H1 (cell line): ENCODE results near the gene SPATA22. TPM values are rescaled to one million over a fixed set of nuclear protein-coding genes. Genes with fewer than 3 reads are reported as not detected.

Source experiments
- CTCF ChIA-PET: fragments of 300-600 bp; sonication (Branson Sonifier 250); formaldehyde crosslinking; loops from one replicate; lab custom pipeline; 2021; ENCODE audit not compliant: partially characterized antibody; lab: Charles Lee
- POLR2A ChIA-PET: fragments of 300-600 bp; sonication (Branson Sonifier 250); formaldehyde crosslinking; loops from one replicate; lab custom pipeline; 2021; ENCODE audit warnings: inconsistent platforms; ENCODE audit not compliant: partially characterized antibody; lab: Charles Lee
- DNase-seq, 2 experiments: peaks; one replicate each; pipeline versions ENCODE4 v3.0.0 to v3.0.0-alpha.2; 2010 to 2022; ENCODE audit warnings: low spot score in 2 of 2, low read depth in 1 of 2, mixed read lengths in 1 of 2
- FAIRE-seq: peaks from 2 replicates; lab custom pipeline; 2011; peaks lifted over from hg19 to GRCh38; lab: Jason Lieb, UNC
- H2AFZ ChIP-seq: 2 replicates; pipeline ENCODE4 v1.8.1; 2012; ENCODE audit warnings: low read length, inconsistent platforms
- H2AK5ac ChIP-seq: 2 replicates; pipeline ENCODE4 v1.6.1; 2013; ENCODE audit warnings: low read depth, low read length
- H2BK120ac ChIP-seq: replicated peaks from 2 replicates; pipeline ENCODE3; 2013; ENCODE audit warnings: low read depth, low read length, inconsistent platforms
- H2BK12ac ChIP-seq: 2 replicates; pipeline ENCODE4 v1.6.1; 2013; ENCODE audit warnings: low read depth, low read length
- H2BK15ac ChIP-seq: 2 replicates; pipeline ENCODE4 v1.6.1; 2013; ENCODE audit warnings: low read length
- H2BK20ac ChIP-seq: 2 replicates; pipeline ENCODE4 v1.6.1; 2013; ENCODE audit warnings: low read length
- H2BK5ac ChIP-seq: 2 replicates; pipeline ENCODE4 v1.6.1; 2013; ENCODE audit warnings: low read depth, low read length
- H3K14ac ChIP-seq: 2 replicates; pipeline ENCODE4 v1.6.1; 2013; ENCODE audit warnings: inconsistent platforms; ENCODE audit not compliant: insufficient read length
- H3K18ac ChIP-seq: 2 replicates; pipeline ENCODE4 v1.6.1; 2013; ENCODE audit warnings: low read length; ENCODE audit errors: extremely low read depth
- H3K23ac ChIP-seq: 2 replicates; pipeline ENCODE4 v1.6.1; 2013; ENCODE audit warnings: inconsistent platforms; ENCODE audit not compliant: insufficient read length
- H3K23me2 ChIP-seq: 2 replicates; pipeline ENCODE4 v1.6.1; 2013; ENCODE audit warnings: low read depth, low read length
- H3K27ac ChIP-seq: 2 replicates; pipeline ENCODE4 v1.6.1; 2011; ENCODE audit warnings: low read depth, low read length, inconsistent platforms
- H3K27me3 ChIP-seq, 4 experiments: replicated peaks in 1 of 4; 1 replicate in 1 of 4; 2 replicates in 3 of 4; pipeline versions ENCODE4 v1.6.1 to v1.8.1; 2011 to 2013; ENCODE audit warnings: low read length in 3 of 4, mild to moderate bottlenecking in 3 of 4, inconsistent platforms in 2 of 4, mixed read lengths in 2 of 4, moderate library complexity in 1 of 4; ENCODE audit not compliant: control insufficient read depth in 3 of 4, insufficient read depth in 3 of 4; ENCODE audit errors: extremely low read depth in 1 of 4
- H3K36me3 ChIP-seq, 4 experiments: 2 replicates each; pipeline versions ENCODE4 v1.6.1 to v1.8.1; 2011 to 2013; ENCODE audit warnings: mild to moderate bottlenecking in 4 of 4, low read length in 3 of 4, moderate library complexity in 2 of 4, control low read depth in 1 of 4, inconsistent platforms in 1 of 4; ENCODE audit not compliant: insufficient read depth in 4 of 4, control insufficient read depth in 2 of 4
- H3K4ac ChIP-seq: replicated peaks from 2 replicates; pipeline ENCODE3; 2013; ENCODE audit warnings: low read length, low read depth, mixed read lengths, inconsistent platforms; ENCODE audit not compliant: insufficient read length
- H3K4me1 ChIP-seq, 4 experiments: replicated peaks in 1 of 4; 1 replicate in 1 of 4; 2 replicates in 3 of 4; pipeline versions ENCODE4 v1.6.1 to v1.8.1; 2011 to 2013; ENCODE audit warnings: low read length in 3 of 4, inconsistent platforms in 2 of 4, mixed read lengths in 1 of 4; ENCODE audit not compliant: insufficient read depth in 4 of 4, control insufficient read depth in 3 of 4
- H3K4me2 ChIP-seq, 2 experiments: 2 replicates each; pipeline versions ENCODE4 v1.6.1 to v1.8.1; 2011 to 2013; ENCODE audit warnings: low read depth in 2 of 2, low read length in 2 of 2, control low read depth in 1 of 2, inconsistent platforms in 1 of 2, mild to moderate bottlenecking in 1 of 2; ENCODE audit not compliant: insufficient read depth in 1 of 2
- H3K4me3 ChIP-seq, 4 experiments: fragments of 200-600, 300-600 bp in 1 of 4; sonication (generic), shearing (Covaris generic), sonication (Bioruptor Twin) in 1 of 4; 2 replicates each; pipeline versions ENCODE4 v1.5.1 to v1.8.1; 2011 to 2016; ENCODE audit warnings: low read length in 4 of 4, low read depth in 3 of 4, control low read depth in 2 of 4, inconsistent platforms in 2 of 4, mild to moderate bottlenecking in 2 of 4, mixed read lengths in 1 of 4, moderate library complexity in 1 of 4; ENCODE audit not compliant: insufficient read depth in 2 of 4; ENCODE audit errors: extremely low read depth in 1 of 4
- H3K56ac ChIP-seq: replicated peaks from 2 replicates; pipeline ENCODE3; 2013; ENCODE audit warnings: low read depth, mild to moderate bottlenecking, mixed read lengths, low read length, inconsistent platforms; ENCODE audit not compliant: insufficient read length
- H3K79me1 ChIP-seq: 2 replicates; pipeline ENCODE4 v1.6.1; 2013; ENCODE audit warnings: low read depth, low read length, control low read depth
- H3K79me2 ChIP-seq, 2 experiments: 2 replicates each; pipeline versions ENCODE4 v1.6.1 to v1.8.1; 2012 to 2013; ENCODE audit warnings: low read length in 2 of 2, mild to moderate bottlenecking in 2 of 2, inconsistent platforms in 1 of 2; ENCODE audit not compliant: insufficient read depth in 2 of 2, control insufficient read depth in 1 of 2
- H3K9ac ChIP-seq, 4 experiments: replicated peaks in 1 of 4; 1 replicate in 1 of 4; 2 replicates in 3 of 4; pipeline versions ENCODE4 v1.6.1 to v1.8.1; 2011 to 2013; ENCODE audit warnings: low read depth in 3 of 4, low read length in 3 of 4, control low read depth in 2 of 4, mild to moderate bottlenecking in 2 of 4, moderate library complexity in 2 of 4, inconsistent platforms in 1 of 4; ENCODE audit errors: extremely low read depth in 1 of 4
- H3K9me3 ChIP-seq, 2 experiments: 2 replicates each; pipeline versions ENCODE4 v1.6.1 to v1.8.1; 2012 to 2013; ENCODE audit warnings: mild to moderate bottlenecking in 2 of 2, moderate library complexity in 2 of 2, control low read depth in 1 of 2, inconsistent platforms in 1 of 2, low read depth in 1 of 2, low read length in 1 of 2, mixed read lengths in 1 of 2; ENCODE audit not compliant: insufficient read depth in 2 of 2
- H4K20me1 ChIP-seq, 2 experiments: replicated peaks in 1 of 2; 2 replicates each; pipeline versions ENCODE3 to v1.8.1; 2011 to 2013; ENCODE audit warnings: inconsistent platforms in 2 of 2, low read length in 2 of 2, mild to moderate bottlenecking in 1 of 2; ENCODE audit not compliant: insufficient read depth in 2 of 2, control insufficient read depth in 1 of 2
- H4K5ac ChIP-seq: 2 replicates; pipeline ENCODE4 v1.6.1; 2013; ENCODE audit warnings: low read length, low read depth, mixed read lengths, inconsistent platforms; ENCODE audit not compliant: insufficient read length
- H4K8ac ChIP-seq: 2 replicates; pipeline ENCODE4 v1.8.0; 2013; ENCODE audit warnings: mild to moderate bottlenecking, moderate library complexity, low read length, inconsistent platforms; ENCODE audit not compliant: insufficient read depth; ENCODE audit errors: extremely low read depth
- H4K91ac ChIP-seq: replicated peaks from 2 replicates; pipeline ENCODE3; 2013; ENCODE audit warnings: low read length, mixed read lengths, inconsistent platforms; ENCODE audit not compliant: insufficient read length
- ATF3 ChIP-seq: IDR thresholded peaks from 2 replicates; pipeline ENCODE4 v1.6.1; 2011; ENCODE audit warnings: low read depth, mild to moderate bottlenecking, low read length; ENCODE audit not compliant: insufficient read depth
- BCL11A ChIP-seq, 2 experiments: IDR thresholded peaks; one replicate each; pipeline ENCODE4 v1.6.1; 2011; ENCODE audit warnings: low read depth in 2 of 2, low read length in 2 of 2, mild to moderate bottlenecking in 2 of 2
- KDM1A ChIP-seq: fragments of 200-600, 300-600 bp; sonication (generic); IDR thresholded peaks from 2 replicates; pipeline ENCODE4 v1.7.1; 2016; ENCODE audit warnings: mild to moderate bottlenecking, low read length, borderline replicate concordance
- KDM4A ChIP-seq: IDR thresholded peaks from one replicate; pipeline ENCODE4 v1.7.1; 2012; ENCODE audit warnings: low read depth, mild to moderate bottlenecking, moderate library complexity, low read length, inconsistent platforms; ENCODE audit not compliant: severe bottlenecking
- KDM5A ChIP-seq: fragments of 200-600 bp; IDR thresholded peaks from 2 replicates; pipeline ENCODE4 v1.7.1; 2012; ENCODE audit warnings: mild to moderate bottlenecking, low read length, inconsistent platforms, mixed read lengths
- MAFK ChIP-seq: IDR thresholded peaks from 2 replicates; pipeline ENCODE4 v1.6.1; 2012; ENCODE audit warnings: low read depth, mild to moderate bottlenecking, improper control_type of control experiment, low read length
- POU5F1 ChIP-seq: IDR thresholded peaks from 2 replicates; pipeline ENCODE4 v1.6.1; 2011; ENCODE audit warnings: low read depth, mild to moderate bottlenecking, low read length, moderate library complexity
- WGBS, 2 experiments: shearing (Covaris generic) in 1 of 2; methylation state at CpG; one replicate each; pipeline versions ENCODE4 v1.1.6 to v1.1.7; 2013 to 2015; ENCODE audit warnings: low lambda C conversion rate in 2 of 2, mixed read lengths in 2 of 2, inconsistent platforms in 1 of 2, low coverage in 1 of 2, missing lambda C conversion rate in 1 of 2; ENCODE audit not compliant: insufficient replicate concordance in 2 of 2, insufficient coverage in 1 of 2, insufficient read length in 1 of 2; ENCODE audit errors: extremely low coverage in 1 of 2, missing lambda C conversion rate in 1 of 2; 5-methylcytosine and 5-hydroxymethylcytosine counted together
- polyA plus RNA-seq, 7 experiments: library from polyadenylated mRNA; depleted of rRNA in 3 of 7; stranded (reverse) in 5 of 7; unstranded in 2 of 7; fragments of >200 nt in 5 of 7; fragments of 200-250 nt in 2 of 7; gene quantifications; 1 replicate in 5 of 7; 2 replicates in 1 of 7; 4 replicates in 1 of 7; pipeline versions ENCODE4 v1.2.1 to v1.2.3, GENCODE V29; 2011 to 2013; ENCODE audit warnings: missing spikeins in 2 of 7, mixed read lengths in 2 of 7
- total RNA-seq: library from RNA; stranded (reverse); fragmentation: NEBNext Ultra II Directional; extraction: Animal tissue kit (Norgen Biotek cat#: 25700); gene quantifications from 2 replicates; pipeline ENCODE4 v1.2.1, GENCODE V29; 2021

The SPATA22 gene
- total and polyA plus RNA-seq, 2 of the 8 experiments (the other 6 are each of a cell fraction or from before 2014, with no cell fraction given) = 0.06 TPM; not detected in 1

GRCh38 chr17:3448059-3448665 lies 23.5 kb downstream of the SPATA22 start:
- no peak overlapping the region for H2BK12ac ChIP-seq
- H2AFZ ChIP-seq = no peak overlapping the region
- no peak overlapping the region for H4K91ac ChIP-seq
- no peaks in the 10 kb centered on the region for H3K23me2 ChIP-seq
- ChIA-PET POLR2A (no interaction called here), CTCF (interaction anchor here (1.3 kb wide), 1 partner anchor 10 kb away, joined by 3 read pairs; no protein-coding TSS in a partner anchor)
- no peak overlapping the region for H3K18ac ChIP-seq
- no peak overlapping the region for H3K56ac ChIP-seq
- H3K27ac ChIP-seq = no peak overlapping the region
- H4K8ac ChIP-seq = no peak overlapping the region
- WGBS, 2 experiments = 93% methylated on average over 2 of the region's 2 CpGs; no CpG with 5 or more reads in 1 of the 2 experiments
- H3K4me2 ChIP-seq = no peak overlapping the region
- H4K20me1 ChIP-seq = no peaks in the 10 kb centered on the region
- no peaks in the 10 kb centered on the region for H3K36me3 ChIP-seq
- no peak for DNase-seq
- no peak for TF ChIP-seq KDM4A
- TF ChIP-seq MAFK = no peak
- TF ChIP-seq BCL11A (IDR thresholded peaks at IDR 0.05; ENCODE audit: low read depth in 2 of 2, low read length in 2 of 2) = no peak
- no peak for TF ChIP-seq KDM1A
- no peak for TF ChIP-seq ATF3
- TF ChIP-seq KDM5A = no peak
- TF ChIP-seq POU5F1 = no peak
- no peak overlapping the region for H3K4me3 ChIP-seq
- no peak overlapping the region for H3K9ac ChIP-seq
- H2BK15ac ChIP-seq = no peak overlapping the region
- no peak overlapping the region for H2BK5ac ChIP-seq
- H3K79me2 ChIP-seq = no peaks in the 10 kb centered on the region
- H3K79me1 ChIP-seq = no peaks in the 10 kb centered on the region
- no peaks in the 10 kb centered on the region for H3K9me3 ChIP-seq
- H2BK20ac ChIP-seq = no peak overlapping the region
- H3K14ac ChIP-seq = no peak overlapping the region
- no peak overlapping the region for H3K23ac ChIP-seq
- no peak for FAIRE-seq
- H2BK120ac ChIP-seq = no peak overlapping the region
- peaks cover 0 to 1% (median 0%) of the 10 kb centered on the region in 4 experiments; a peak in 1 of 7 replicates for H3K27me3 ChIP-seq
- no peak overlapping the region for H4K5ac ChIP-seq
- no peak overlapping the region for H3K4ac ChIP-seq
- no peaks in the 10 kb centered on the region for H3K4me1 ChIP-seq
- no peak overlapping the region for H2AK5ac ChIP-seq
